HUDEP-2 (cell line): ENCODE data around the gene COL4A1.

Experiments
- DNase-seq, 76 experiments: peaks; one replicate each; lab custom pipeline; 2025; ENCODE audit not compliant: unreplicated experiment in 76 of 76; lab: John Stamatoyannopoulos, UW

Gene COL4A1

DNA sequence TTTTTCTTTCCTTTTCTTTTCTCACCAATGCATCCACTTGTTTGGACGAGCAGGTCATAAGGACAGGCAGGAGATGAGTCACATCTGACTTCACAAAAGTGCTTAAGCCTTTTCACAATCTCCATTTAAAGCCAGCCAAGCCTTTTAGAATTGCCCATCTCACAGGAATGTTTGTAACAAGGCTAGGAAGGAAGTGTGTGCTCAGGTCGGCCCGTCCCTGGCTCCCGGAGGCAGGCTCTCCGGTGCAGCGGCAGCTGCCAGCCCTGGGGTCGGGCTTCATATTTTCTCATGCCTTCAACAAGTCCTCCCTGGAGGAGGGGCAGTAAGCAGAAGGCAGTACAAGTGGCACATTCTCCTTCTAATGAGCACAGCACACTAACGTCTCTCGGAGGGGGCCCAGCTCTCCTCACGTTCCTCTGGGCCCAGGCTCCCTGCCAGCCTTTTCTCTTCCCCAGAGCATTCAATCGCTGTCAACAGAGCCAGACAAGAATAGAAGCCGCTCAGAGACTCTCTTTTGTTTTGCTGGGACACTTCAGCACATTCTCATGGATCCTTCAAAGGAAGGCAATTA lies 180.5 kb downstream of the COL4A1 start:
- no peak for DNase-seq

DNA sequence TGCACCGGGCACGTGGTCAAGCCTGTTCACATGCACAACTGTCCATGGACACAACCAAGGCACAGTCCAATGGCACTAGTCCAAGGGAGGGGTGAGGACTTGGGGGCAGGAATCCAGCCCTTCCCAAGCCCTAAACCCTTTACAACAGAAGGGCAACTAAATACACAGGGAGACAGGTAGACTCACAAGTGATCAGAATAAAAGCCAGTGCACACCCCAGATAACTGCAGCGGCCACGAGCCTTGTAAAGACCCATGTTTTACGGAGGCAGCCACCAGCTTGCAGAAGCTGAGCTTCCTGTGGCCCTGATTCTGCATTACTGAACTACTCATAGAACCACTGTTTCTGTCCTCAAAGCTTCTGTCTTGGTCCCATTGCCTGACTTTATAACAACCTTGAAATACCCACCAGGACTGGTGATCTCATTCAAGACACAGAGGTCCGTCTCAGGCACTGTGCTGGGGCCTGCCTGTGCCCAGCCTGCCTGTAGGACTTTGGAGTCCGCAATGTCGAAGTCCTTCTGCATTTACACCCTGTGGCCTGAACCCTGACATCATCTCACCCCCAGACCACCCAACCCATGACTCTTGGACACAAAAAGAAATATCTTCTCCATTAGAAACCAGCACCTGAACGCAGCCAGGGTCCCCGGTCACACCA lies 181.2 kb downstream of the COL4A1 start:
- DNase-seq, result no peak

DNA sequence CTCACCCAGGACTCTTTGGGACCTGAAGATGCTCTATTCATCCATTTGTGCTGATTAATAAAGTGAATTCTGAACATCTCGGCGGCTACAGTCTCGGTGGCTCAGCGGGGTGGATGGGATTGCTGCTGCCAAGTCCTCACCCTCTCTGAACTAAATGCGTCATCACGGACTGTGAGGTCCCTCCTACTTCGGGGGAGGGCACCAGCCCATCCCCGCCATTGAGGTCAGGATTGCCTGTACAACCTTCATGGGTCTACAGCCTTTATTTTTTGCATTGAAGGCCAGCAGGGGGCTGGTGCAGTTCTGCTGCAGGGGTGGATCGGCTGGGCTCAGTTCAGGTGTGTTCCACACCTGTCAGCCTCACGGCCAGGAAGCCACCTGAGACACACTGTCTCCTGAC lies 181.8 kb downstream of the COL4A1 start:
- no peak for DNase-seq

DNA sequence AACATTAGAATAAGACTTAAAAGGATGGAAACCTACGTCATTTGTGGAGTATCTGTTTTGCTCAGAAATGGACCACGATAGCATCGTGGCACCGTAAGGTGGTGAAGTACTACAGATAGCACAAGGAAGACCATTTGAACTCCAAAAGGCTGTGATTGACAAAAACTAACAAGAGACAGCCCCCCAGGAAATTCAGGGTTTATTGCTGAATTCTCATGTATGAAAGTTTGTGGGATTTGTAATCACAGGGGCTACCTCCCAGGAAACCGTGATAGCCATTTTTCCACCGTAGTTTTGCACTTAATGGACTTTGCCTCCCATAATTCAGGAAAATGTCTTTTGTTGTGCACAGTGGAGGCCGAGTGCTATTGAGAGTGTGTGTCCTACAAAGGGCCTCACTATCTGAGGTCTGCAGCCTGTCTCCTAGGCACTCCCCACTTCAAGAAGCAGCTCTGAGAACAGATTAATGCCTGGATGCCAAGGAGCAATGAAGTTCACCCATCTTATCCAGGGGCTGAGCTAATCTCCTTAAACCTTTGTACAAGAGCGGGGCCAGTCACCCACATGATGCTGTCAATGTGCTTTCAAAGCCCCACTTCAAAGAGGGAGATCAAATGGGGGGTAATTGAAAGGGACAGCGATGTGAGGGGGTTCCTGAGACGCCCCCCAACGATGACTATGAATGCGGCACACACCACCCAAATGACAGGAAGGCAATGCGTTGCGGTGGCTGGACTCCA lies 182.6 kb downstream of the COL4A1 start:
- no peak for DNase-seq

DNA sequence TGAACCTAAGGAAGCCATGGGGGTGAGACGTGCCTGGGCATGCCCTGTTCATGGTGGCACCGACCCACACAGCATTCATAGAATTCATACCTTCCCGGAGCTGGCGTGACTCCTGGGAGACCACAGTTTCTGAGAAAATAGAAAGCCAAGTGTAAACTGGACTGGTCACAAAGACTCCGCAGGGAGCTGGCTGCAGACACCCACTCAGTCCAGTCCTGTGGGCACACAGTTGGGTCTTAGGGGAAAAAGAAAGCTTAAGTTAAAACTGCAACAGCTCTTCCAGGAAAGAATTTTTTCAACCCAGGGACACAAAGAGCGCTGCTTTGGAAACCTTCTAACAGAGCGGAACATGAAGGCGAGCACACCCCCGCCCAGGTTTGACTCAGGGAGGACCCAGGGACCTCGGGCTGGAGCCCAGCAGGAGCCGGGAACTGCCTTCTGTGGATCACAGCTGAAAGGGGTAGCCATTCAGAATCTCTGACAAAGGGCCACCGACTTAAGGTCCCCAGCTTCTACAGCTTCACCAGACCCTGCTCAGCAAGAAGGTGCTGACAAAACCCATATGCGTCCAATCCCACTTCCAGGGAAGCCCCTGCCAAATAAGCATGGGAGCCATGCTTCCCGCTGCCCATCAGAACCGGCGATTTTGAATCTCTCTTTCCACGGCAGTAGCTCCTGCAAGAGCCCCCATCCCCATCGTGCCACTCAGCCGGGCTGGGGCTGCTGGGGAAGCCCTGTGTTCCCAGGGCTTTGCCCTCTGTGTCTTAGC lies 183.7 kb downstream of the COL4A1 start:
- DNase-seq, result no peak

DNA sequence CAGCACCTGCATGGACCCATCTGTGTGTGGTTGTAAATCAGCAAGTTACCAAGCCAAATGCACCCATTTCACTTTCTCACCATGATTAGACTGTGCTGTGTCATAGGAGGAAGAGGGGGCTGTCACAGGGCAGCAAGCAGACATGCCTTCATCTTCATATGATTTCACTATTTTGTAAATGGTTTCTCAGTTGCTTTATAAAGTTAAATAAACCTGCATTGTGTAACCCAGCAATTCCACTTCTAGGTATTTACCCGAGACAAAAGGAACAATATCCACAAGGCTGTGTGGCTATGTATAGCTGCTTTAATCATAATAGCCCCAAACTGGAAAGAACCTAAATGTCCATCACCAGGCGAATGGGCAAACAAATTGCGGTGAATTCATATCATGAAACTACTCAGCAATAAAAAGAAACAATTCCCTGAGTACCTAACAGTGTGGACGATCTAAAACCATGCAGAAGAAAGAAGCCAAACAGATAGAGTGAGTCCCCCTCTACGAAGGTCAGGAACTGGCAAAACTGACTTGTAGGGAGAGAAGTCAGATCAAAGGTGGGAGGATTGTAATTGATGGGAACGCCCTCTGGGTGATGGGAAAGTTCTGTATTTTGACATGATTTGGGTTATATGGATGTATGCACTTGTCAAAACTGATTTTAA lies 185.4 kb downstream of the COL4A1 start:
- no peak for DNase-seq

DNA sequence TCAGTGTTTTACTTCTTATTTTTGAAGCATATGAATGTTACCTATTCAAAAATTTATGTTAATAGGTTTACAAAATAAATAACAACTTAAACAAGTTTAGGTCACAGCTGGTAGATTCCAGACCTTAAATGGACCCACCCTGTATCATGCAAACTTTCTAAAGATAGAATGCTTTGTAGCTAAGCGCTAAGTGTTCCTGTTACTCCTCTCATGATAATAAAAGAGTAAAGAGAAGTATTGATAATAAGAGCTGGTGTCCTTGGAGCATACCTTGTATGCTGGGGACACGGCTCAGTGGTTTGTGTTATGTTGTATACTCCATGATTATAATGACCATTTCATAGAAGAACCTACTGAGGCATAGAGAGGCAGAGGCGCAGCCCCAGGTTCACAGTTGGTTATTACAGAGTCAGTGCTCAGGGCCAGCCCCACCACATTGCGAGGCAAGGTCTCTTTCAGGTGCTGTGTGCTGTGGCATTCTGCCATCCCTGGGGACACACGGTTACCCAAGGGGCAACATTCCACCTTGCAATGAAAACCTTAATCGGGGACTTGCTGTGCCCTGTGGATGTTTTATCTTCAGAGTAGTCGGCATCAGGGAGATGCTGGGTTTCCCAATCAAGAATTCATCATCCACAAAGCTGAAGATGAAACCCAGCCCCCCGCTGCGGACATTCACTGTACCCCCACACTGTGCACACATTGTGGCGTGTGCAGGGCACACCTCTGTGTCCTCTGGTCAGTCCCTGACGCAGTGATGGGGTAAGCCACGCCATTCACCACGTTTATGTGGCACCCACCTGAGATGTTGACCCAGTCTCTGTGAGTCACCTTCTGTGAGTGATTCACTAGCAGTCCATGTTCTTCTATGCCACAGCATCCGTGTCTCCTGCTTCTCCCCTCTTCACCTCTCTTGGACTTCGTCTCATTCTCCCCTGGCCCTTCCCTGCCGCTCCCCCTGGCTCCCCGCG lies 186.7 kb downstream of the COL4A1 start:
- no peak for DNase-seq

DNA sequence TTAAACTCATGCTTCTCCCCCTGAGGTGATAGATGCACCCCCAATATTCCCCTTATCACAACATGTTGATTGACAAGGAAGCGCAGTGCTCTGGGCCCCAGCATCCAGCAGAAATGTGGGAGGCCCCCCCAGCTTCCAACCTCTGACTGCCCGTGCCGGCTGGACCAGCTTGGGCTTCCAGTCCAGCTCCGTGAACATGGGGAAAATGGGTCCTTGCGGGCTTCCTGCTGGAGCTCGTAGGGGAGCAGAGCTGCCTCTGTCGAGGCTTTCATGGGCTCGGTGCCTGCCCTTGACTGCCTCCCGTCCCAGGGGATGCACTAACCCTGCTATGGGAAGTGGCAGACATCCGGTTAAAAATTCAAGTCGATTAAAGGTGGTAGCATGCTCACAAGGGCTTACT lies 188.9 kb downstream of the COL4A1 start:
- DNase-seq, result no peak

DNA sequence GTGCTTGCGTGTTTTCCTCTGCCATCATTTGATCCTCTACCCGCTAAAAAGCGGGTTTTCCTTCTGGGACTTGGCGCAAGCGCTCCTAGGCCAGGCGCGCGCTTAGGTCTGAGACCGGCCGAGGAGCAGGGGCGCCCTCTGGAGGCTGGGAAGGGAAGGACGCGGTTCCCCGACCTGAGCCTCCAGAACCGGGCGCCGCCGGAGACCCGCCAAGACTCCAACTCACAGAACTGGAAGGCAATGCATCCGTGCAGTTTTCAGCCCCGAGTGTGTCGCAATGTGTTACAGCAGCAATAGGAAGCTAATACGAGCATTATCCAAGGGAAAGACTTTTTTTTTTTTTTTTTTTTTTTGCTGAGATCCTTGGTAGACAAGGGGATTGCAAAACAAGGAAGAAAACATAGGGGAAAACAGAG lies 190.9 kb downstream of the COL4A1 start:
- DNase-seq, result peak in 23 of 76 experiments; percentile 1 to 42 (median 19)

DNA sequence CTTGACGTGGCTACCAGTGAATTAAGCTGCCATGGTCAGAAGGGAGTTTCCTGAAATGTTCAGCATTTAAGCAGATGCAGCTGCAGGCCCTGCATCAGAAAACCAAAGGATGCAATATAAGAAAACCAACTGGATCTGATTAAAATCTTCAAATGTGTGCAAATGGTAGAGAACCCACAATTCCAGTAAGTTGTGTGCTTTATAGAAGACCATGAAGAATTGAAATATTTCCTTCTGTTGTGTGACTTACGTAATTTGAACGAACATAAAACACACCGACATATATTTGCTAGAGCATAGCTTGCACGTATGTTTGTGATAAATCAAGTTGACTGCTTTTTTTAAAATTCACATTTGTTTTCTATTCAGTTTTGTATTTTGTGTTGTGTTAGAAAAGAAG lies 191.4 kb downstream of the COL4A1 start:
- no peak for DNase-seq

DNA sequence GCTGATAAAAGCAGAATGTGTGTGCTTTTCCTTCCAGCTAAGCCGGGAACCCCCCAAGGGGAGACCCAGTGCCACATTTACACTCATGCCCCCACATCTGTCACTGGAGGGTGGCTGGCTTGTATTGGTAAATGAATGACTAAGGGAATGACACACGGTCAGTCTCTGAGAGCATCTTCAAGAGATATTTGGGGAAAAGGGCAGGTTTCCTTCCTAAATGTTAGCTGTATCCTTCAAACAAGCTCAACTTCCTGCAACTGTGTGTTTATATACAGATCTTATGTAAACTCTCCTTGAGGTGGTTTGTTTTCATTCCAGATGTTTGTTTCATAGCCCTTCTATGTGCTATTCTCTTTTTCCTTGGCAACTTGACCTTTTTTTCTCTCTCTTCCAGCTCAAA lies 192.6 kb downstream of the COL4A1 start:
- no peak for DNase-seq

DNA sequence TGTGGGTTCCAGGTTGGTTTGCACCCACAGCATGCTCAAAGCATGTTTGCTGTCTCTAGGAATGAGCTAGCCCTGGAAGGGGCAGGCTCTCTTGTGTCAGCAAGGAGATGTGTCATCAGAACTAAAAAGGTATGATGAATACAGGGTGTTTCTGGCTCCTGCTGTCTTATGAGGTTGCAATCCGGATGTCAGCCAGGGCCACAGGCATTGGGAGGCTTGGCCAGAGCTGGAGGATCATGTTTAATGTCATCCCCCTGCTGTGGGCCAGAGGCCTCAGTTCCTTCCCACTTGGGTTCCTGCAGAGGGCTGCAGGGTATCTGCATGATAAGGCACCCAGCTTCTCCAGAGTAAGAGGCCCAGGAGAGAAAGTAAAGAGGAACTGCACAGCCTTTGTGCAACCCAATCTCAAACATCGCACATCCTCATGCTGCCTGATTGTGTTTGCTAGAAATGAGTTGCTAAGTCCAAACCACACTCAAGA lies 193.6 kb downstream of the COL4A1 start:
- no peak for DNase-seq

DNA sequence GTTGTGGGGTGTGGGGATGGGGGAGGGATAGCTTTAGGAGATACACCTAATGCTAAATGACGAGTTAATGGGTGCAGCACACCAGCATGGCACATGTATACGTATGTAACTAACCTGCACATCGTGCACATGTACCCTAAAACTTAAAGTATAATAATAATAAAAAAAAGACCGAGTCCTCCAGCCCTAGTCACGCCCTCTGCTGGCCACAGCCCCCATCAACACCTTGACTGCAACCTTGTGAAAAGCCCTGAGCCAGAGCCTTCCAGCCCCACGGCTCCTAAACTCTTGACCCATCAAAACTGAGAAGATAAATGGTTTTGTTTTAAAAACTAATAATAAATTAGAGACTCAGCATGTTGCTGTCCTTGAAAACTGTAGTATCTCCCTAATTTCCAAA lies 194.6 kb downstream of the COL4A1 start:
- peak in 2 of 76 experiments; percentile 4 to 10 for DNase-seq

DNA sequence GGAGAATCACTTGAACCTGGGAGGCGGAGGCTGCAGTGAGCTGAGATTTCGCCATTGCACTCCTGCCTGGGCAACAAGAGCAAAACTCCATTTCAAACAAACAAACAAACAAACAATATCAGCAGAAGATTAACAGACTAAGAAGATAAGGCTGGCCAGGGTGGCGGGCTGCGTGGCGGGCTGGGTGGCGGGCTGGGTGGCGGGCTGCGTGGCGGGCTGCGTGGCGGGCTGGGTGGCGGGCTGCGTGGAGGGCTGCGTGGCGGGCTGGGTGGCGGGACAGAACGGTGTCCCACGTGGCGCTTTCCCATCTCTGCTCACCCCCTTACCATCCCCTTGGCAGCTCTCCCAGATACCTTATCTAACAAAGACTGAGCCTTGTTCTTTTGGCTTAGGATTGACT lies 196.2 kb downstream of the COL4A1 start:
- DNase-seq, result no peak

DNA sequence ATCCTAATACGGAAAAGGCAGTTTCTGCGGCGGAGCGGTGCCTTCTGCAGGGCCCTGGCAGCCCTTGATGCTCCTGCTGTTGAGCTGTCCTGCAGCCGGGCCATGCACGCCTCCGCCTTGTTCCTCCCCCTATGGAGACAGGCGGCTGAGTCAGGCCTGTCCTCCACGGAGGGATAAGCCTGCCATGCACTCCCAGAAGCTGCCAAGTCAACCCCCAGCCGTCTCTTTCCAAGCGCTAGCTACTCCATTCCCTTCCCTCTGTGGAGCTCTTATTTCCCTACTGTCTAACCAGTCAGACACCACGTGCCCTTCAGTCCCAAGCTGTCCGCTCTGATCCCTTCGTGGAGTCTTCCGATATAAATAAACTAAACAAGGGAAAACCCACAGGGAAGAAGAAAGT lies 197.0 kb downstream of the COL4A1 start:
- DNase-seq, result no peak

DNA sequence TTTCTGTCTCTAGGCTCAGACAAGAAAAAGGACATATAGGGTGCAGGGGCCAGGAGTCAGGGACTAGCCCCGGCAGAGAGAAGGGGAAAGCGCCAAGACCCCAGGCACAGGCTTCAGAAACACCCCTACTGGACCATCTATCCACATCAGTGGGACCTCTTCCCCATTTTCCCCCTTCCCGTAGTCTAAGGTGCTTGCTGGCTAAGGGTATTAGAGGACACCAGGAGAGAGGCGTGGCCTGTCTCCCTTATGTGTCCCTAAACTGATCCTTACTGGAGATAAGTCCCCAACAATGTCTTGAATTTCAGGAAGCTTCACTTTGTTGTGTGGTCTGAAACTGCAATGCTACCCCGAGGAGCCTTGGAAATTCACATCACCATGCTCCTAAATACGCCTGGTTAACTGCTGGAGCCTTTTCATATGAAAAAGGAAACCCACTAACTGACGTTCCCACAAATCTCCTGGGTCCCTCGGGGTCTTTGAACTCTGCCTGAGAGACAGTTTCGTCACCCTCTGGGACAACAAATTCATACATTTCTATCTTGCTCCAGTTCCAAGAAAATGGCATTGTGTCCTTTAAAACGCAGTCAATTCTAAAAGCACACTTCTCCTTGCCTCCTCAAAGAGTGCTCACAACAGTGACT lies 197.7 kb downstream of the COL4A1 start:
- DNase-seq, result no peak

DNA sequence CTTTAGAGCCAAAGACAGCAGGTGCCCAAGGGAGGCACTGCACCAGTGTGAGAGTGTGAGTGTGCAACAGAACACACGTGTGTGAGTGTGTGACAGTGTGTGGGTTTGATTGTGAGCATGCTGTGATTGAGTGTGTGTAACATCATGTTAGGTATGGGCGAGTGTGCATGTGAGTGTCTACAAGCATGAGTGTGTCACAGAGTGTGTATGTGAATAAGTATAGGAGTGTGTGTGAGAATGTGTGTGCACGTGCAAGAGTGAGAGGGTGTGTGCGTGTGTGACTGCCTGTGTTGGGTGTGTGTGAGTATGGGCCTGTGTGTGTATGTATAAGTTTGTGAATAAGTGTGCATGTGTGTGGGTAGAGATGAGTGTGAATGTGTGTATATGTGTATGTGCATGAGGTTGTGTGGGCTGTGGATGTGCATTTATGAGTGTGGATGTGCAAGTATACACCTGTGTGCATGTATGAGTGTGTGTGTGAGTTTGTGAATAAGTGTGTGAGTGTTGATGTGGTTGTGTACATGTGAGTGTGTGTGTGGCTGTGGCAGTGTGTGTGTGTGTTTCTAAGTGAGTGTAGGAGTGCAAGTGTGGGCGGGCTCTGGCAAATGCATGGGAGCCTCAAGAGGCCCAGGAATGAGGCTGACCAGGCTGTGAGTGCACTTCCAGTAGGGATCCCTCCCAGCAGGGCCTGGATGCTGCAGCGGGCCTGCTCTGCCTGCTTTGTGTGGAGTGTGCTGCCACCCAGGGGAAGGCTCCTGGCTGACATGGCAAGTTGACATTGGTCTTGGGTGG lies 198.4 kb downstream of the COL4A1 start:
- DNase-seq, result peak in 4 of 76 experiments; percentile 1 to 17 (median 8)
